SK-N-SH treated with all-trans-retinoic acid at 6 μM for 48 hours (cell line): ENCODE results near the gene RGS9BP.

Experiments
- ATAC-seq: fragments of 200-7000 bp; cut with Tn5 transposase; 3 replicates; pipeline ENCODE4 v1.9.1; 2020; ENCODE audit warnings: mild to moderate bottlenecking, moderate library complexity
- ARNTL ChIP-seq: fragments of 450-650 bp; formaldehyde crosslinking; IDR thresholded peaks from 2 replicates; pipeline ENCODE4 v1.5.0; 2020; ENCODE audit warnings: low read depth, mild to moderate bottlenecking, moderate library complexity, borderline replicate concordance
- BACH2 ChIP-seq: fragments of 250-450 bp; sonication (Bioruptor Pico); IDR thresholded peaks from 2 replicates; pipeline ENCODE4 v1.9.0; 2021; ENCODE audit warnings: mild to moderate bottlenecking, borderline replicate concordance
- CSDC2 ChIP-seq: fragments of 250-450 bp; sonication (Bioruptor Pico); IDR thresholded peaks from 2 replicates; pipeline ENCODE4 v1.5.0; 2020; ENCODE audit warnings: mild to moderate bottlenecking, moderate library complexity
- ESRRG ChIP-seq: fragments of 250-450 bp; sonication (Bioruptor Pico); IDR thresholded peaks from 2 replicates; pipeline ENCODE4 v1.6.1; 2021; ENCODE audit warnings: mild to moderate bottlenecking
- ISL1 ChIP-seq: fragments of 250-450 bp; sonication (Bioruptor Pico); IDR thresholded peaks from 2 replicates; pipeline ENCODE4 v2.1.2; 2022; ENCODE audit warnings: mild to moderate bottlenecking, moderate library complexity
- OSR1 ChIP-seq: fragments of 250-450 bp; sonication (Bioruptor Pico); IDR thresholded peaks from 2 replicates; pipeline ENCODE4 v1.8.0; 2022; ENCODE audit warnings: moderate library complexity, mild to moderate bottlenecking, inconsistent platforms
- PPARA ChIP-seq: fragments of 250-450 bp; sonication (Bioruptor Pico); IDR thresholded peaks from 2 replicates; pipeline ENCODE4 v1.5.0; 2020; ENCODE audit warnings: mild to moderate bottlenecking, borderline replicate concordance
- RARB ChIP-seq: fragments of 250-450 bp; sonication (Bioruptor Pico); IDR thresholded peaks from 2 replicates; pipeline ENCODE4 v1.8.0; 2021; ENCODE audit warnings: mild to moderate bottlenecking, moderate library complexity
- SNAI2 ChIP-seq: fragments of 250-450 bp; sonication (Bioruptor Pico); IDR thresholded peaks from 2 replicates; pipeline ENCODE4 v1.5.0; 2020; ENCODE audit warnings: mild to moderate bottlenecking, moderate library complexity
- TCF4 ChIP-seq: fragments of 250-450 bp; sonication (Bioruptor Pico); IDR thresholded peaks from 2 replicates; pipeline ENCODE4 v1.8.0; 2021; ENCODE audit warnings: mild to moderate bottlenecking, moderate library complexity, borderline replicate concordance
- TOX ChIP-seq: fragments of 250-450 bp; sonication (Bioruptor Pico); IDR thresholded peaks from 2 replicates; pipeline ENCODE4 v1.8.0; 2021; ENCODE audit warnings: mild to moderate bottlenecking, moderate library complexity, borderline replicate concordance
- ZC3H10 ChIP-seq: fragments of 250-450 bp; sonication (Bioruptor Pico); IDR thresholded peaks from 2 replicates; pipeline ENCODE4 v1.5.1; 2021; ENCODE audit warnings: mild to moderate bottlenecking, moderate library complexity
- ZFP3 ChIP-seq: fragments of 250-450 bp; sonication (Bioruptor Pico); IDR thresholded peaks from 2 replicates; pipeline ENCODE4 v1.5.0; 2020; ENCODE audit warnings: mild to moderate bottlenecking, moderate library complexity
- ZFP30 ChIP-seq: fragments of 450-650 bp; formaldehyde crosslinking; IDR thresholded peaks from 2 replicates; pipeline ENCODE4 v1.5.0; 2022; ENCODE audit warnings: mild to moderate bottlenecking, moderate library complexity
- ZNF565 ChIP-seq: fragments of 450-650 bp; formaldehyde crosslinking; conservative IDR thresholded peaks from 2 replicates; pipeline ENCODE4 v1.5.0; 2020; ENCODE audit warnings: low read depth, mild to moderate bottlenecking, moderate library complexity
- ZNF70 ChIP-seq: fragments of 450-650 bp; formaldehyde crosslinking; IDR thresholded peaks from 2 replicates; pipeline ENCODE4 v1.5.0; 2020; ENCODE audit warnings: mild to moderate bottlenecking, moderate library complexity
- TF ChIP-seq, protein P1 (sequence below): fragments of 250-450 bp; sonication (Bioruptor Pico); IDR thresholded peaks from 2 replicates; pipeline ENCODE4 v1.5.1; 2021; ENCODE audit warnings: mild to moderate bottlenecking, moderate library complexity
- TF ChIP-seq, protein P2 (sequence below): fragments of 250-450 bp; sonication (Bioruptor Pico); IDR thresholded peaks from 2 replicates; pipeline ENCODE4 v1.8.0; 2021; ENCODE audit warnings: low read depth, mild to moderate bottlenecking, moderate library complexity, borderline replicate concordance
- TF ChIP-seq, protein P3 (sequence below): fragments of 250-450 bp; sonication (Bioruptor Pico); IDR thresholded peaks from 2 replicates; pipeline ENCODE4 v1.8.0; 2020; ENCODE audit warnings: mild to moderate bottlenecking, moderate library complexity, borderline replicate concordance
- TF ChIP-seq, protein P4 (sequence below): fragments of 250-450 bp; sonication (Bioruptor Pico); IDR thresholded peaks from 2 replicates; pipeline ENCODE4 v1.5.1; 2020; ENCODE audit warnings: low read depth, mild to moderate bottlenecking, moderate library complexity
- TF ChIP-seq, protein P5 (sequence below): fragments of 250-450 bp; sonication (Bioruptor Pico); IDR thresholded peaks from 2 replicates; pipeline ENCODE4 v1.5.0; 2020; ENCODE audit warnings: mild to moderate bottlenecking, moderate library complexity

The RGS9BP gene

DNA sequence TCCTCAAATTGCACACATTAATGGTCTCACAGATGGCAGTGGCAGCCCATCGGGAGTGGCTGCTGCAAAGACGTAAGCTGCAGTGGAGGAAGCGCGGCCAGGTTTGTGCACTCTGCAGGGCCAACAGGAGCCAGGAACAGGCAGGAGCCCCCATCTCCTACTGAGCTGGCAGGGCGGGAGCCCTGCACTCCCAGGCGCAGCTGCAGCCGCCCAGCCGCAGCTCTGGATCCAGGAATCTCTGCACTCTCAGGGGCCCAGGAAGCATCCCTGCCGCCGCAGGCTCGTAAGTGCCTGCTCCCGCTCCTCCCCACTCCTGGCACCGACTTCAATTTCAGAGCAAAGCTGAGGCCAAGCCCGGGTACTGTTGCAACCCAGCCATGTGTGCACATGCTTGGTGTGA lies 38.2 kb upstream of the RGS9BP start:
- ATAC-seq, result no peak
- TF ChIP-seq ISL1 (CRISPR knock-in tag), result no peak

DNA sequence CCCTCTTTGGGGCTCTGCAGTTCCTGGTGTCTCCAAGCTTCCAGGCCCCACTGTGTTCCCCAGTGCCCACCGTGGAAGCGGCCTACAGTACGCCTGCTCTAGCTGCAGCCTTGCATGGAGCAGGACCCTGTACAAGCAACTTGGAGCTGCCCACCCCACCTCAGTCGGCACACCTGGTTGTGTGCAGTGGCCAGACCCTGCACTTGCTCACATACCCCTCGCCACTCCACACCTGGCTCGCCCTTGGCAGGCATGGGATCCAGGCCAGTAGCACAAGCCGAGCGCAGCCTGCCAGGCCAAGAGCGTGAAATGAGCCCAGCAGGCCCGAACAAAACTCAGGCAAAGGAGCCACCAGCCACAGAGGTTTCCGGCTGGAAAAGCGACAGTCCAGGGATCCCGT lies 37.0 kb upstream of the RGS9BP start:
- ATAC-seq, result no peak
- TF ChIP-seq, protein P1, sequence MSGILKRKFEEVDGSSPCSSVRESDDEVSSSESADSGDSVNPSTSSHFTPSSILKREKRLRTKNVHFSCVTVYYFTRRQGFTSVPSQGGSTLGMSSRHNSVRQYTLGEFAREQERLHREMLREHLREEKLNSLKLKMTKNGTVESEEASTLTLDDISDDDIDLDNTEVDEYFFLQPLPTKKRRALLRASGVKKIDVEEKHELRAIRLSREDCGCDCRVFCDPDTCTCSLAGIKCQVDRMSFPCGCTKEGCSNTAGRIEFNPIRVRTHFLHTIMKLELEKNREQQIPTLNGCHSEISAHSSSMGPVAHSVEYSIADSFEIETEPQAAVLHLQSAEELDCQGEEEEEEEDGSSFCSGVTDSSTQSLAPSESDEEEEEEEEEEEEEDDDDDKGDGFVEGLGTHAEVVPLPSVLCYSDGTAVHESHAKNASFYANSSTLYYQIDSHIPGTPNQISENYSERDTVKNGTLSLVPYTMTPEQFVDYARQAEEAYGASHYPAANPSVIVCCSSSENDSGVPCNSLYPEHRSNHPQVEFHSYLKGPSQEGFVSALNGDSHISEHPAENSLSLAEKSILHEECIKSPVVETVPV (CRISPR knock-in tag), result no peak
- TF ChIP-seq OSR1 (CRISPR knock-in tag) (no peak), PPARA (CRISPR knock-in tag) (no peak), TCF4 (no peak), ARNTL (no peak), ESRRG (CRISPR knock-in tag) (no peak), SNAI2 (CRISPR knock-in tag) (no peak), TOX (no peak)
- TF ChIP-seq, protein P2, sequence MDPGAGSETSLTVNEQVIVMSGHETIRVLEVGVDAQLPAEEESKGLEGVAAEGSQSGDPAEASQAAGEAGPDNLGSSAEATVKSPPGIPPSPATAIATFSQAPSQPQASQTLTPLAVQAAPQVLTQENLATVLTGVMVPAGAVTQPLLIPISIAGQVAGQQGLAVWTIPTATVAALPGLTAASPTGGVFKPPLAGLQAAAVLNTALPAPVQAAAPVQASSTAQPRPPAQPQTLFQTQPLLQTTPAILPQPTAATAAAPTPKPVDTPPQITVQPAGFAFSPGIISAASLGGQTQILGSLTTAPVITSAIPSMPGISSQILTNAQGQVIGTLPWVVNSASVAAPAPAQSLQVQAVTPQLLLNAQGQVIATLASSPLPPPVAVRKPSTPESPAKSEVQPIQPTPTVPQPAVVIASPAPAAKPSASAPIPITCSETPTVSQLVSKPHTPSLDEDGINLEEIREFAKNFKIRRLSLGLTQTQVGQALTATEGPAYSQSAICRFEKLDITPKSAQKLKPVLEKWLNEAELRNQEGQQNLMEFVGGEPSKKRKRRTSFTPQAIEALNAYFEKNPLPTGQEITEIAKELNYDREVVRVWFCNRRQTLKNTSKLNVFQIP (CRISPR knock-in tag), result no peak

DNA sequence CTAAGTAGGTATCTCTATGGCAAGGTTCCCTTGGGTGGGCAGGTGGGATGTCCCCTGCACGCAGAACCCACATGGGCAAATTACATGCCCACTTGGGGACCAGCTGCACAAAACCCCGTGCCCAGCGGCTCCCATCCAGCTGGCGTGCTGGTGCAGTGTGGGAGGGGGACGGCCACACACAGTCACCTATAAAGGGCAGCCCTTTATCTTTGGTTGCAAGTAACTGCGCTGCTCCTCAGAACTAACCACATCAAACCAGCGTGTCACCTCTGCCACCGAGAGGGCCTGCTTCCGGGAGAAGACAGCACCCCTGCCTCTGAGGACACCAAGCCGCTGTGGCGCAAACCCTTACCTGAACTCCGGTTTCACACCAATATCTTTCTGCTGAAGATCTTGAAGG lies 32.9 kb upstream of the RGS9BP start:
- TF ChIP-seq ZFP30 (CRISPR knock-in tag), result no peak
- TF ChIP-seq, protein P3, sequence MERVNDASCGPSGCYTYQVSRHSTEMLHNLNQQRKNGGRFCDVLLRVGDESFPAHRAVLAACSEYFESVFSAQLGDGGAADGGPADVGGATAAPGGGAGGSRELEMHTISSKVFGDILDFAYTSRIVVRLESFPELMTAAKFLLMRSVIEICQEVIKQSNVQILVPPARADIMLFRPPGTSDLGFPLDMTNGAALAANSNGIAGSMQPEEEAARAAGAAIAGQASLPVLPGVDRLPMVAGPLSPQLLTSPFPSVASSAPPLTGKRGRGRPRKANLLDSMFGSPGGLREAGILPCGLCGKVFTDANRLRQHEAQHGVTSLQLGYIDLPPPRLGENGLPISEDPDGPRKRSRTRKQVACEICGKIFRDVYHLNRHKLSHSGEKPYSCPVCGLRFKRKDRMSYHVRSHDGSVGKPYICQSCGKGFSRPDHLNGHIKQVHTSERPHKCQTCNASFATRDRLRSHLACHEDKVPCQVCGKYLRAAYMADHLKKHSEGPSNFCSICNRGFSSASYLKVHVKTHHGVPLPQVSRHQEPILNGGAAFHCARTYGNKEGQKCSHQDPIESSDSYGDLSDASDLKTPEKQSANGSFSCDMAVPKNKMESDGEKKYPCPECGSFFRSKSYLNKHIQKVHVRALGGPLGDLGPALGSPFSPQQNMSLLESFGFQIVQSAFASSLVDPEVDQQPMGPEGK (CRISPR knock-in tag), result no peak
- TF ChIP-seq TOX, result no peak
- TF ChIP-seq, protein P4, sequence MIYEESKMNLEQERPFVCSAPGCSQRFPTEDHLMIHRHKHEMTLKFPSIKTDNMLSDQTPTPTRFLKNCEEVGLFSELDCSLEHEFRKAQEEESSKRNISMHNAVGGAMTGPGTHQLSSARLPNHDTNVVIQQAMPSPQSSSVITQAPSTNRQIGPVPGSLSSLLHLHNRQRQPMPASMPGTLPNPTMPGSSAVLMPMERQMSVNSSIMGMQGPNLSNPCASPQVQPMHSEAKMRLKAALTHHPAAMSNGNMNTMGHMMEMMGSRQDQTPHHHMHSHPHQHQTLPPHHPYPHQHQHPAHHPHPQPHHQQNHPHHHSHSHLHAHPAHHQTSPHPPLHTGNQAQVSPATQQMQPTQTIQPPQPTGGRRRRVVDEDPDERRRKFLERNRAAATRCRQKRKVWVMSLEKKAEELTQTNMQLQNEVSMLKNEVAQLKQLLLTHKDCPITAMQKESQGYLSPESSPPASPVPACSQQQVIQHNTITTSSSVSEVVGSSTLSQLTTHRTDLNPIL (CRISPR knock-in tag), result no peak
- TF ChIP-seq, protein P5, sequence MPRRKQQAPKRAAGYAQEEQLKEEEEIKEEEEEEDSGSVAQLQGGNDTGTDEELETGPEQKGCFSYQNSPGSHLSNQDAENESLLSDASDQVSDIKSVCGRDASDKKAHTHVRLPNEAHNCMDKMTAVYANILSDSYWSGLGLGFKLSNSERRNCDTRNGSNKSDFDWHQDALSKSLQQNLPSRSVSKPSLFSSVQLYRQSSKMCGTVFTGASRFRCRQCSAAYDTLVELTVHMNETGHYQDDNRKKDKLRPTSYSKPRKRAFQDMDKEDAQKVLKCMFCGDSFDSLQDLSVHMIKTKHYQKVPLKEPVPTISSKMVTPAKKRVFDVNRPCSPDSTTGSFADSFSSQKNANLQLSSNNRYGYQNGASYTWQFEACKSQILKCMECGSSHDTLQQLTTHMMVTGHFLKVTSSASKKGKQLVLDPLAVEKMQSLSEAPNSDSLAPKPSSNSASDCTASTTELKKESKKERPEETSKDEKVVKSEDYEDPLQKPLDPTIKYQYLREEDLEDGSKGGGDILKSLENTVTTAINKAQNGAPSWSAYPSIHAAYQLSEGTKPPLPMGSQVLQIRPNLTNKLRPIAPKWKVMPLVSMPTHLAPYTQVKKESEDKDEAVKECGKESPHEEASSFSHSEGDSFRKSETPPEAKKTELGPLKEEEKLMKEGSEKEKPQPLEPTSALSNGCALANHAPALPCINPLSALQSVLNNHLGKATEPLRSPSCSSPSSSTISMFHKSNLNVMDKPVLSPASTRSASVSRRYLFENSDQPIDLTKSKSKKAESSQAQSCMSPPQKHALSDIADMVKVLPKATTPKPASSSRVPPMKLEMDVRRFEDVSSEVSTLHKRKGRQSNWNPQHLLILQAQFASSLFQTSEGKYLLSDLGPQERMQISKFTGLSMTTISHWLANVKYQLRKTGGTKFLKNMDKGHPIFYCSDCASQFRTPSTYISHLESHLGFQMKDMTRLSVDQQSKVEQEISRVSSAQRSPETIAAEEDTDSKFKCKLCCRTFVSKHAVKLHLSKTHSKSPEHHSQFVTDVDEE, result no peak
- no peak for TF ChIP-seq PPARA (CRISPR knock-in tag)
- TF ChIP-seq ZNF565 (CRISPR knock-in tag), result no peak
- TF ChIP-seq ESRRG (CRISPR knock-in tag), result no peak
- TF ChIP-seq BACH2 (CRISPR knock-in tag), result no peak
- no peak for TF ChIP-seq ARNTL
- TF ChIP-seq ISL1 (CRISPR knock-in tag), result no peak
- no peak for TF ChIP-seq RARB (CRISPR knock-in tag)
- TF ChIP-seq ZC3H10 (CRISPR knock-in tag), result no peak
- TF ChIP-seq ZFP3 (CRISPR knock-in tag), result no peak
- no peak for TF ChIP-seq TCF4
- no peak for TF ChIP-seq ZNF70
- TF ChIP-seq SNAI2 (CRISPR knock-in tag), result no peak
- TF ChIP-seq OSR1 (CRISPR knock-in tag), result no peak
- TF ChIP-seq CSDC2 (CRISPR knock-in tag), result no peak
- TF ChIP-seq, all 23 proteins: peak for 0
- ATAC-seq, result no peak

DNA sequence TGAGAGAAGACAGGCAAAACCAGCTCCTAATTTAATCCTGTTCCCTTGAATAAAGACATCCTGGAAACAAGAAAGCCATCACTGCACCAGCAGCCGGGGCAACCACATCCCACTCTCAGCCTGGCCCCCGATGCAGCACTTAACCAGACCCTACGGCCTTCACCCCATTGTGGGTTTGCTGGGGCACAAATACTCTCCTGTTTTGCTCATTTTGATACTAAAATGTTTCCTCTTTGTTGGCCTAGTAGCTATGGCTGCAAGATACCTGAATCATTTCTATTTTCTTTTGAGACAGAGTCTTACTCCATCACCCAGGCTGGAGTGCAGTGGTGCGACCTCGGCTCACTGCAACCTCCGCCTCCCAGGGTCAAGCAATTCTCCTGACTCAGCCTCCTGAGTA lies 29.1 kb upstream of the RGS9BP start:
- TF ChIP-seq OSR1 (CRISPR knock-in tag) (no peak), BACH2 (CRISPR knock-in tag) (no peak)
- TF ChIP-seq, all 23 proteins: peak for 0
- no peak for ATAC-seq
